HG03045 (cell line): ENCODE data around the gene CHST3.

Experiments used
- ATAC-seq: cut with Tn5 transposase; IDR thresholded peaks from one replicate; pipeline ENCODE4 v1.9.1; 2021; ENCODE audit warnings: mild to moderate bottlenecking, moderate library complexity; ENCODE audit not compliant: unreplicated experiment

Gene CHST3

GRCh38 chr10:72009425-72010081 lies 45.4 kb downstream of the CHST3 start:
- ATAC-seq: no peak

GRCh38 chr10:72010234-72010973 lies 46.2 kb downstream of the CHST3 start:
- ATAC-seq: no peak

GRCh38 chr10:72011016-72011415 lies 46.8 kb downstream of the CHST3 start:
- no peak for ATAC-seq

GRCh38 chr10:72011468-72011867 lies 47.3 kb downstream of the CHST3 start:
- ATAC-seq: no peak

GRCh38 chr10:72011976-72012512 lies 47.8 kb downstream of the CHST3 start:
- ATAC-seq: no peak

- ATAC-seq: no peak
These were observed 48.6 kb downstream of the CHST3 start for GRCh38 chr10:72012796-72013195.

GRCh38 chr10:72013202-72013945 lies 49.2 kb downstream of the CHST3 start:
- no peak for ATAC-seq

- ATAC-seq: no peak
These were observed 50.0 kb downstream of the CHST3 start for GRCh38 chr10:72014197-72014596.

- no peak for ATAC-seq
These were observed 50.7 kb downstream of the CHST3 start for GRCh38 chr10:72014785-72015480.

- no peak for ATAC-seq
These were observed 51.6 kb downstream of the CHST3 start for GRCh38 chr10:72015841-72016240.

GRCh38 chr10:72016608-72017300 lies 52.6 kb downstream of the CHST3 start:
- ATAC-seq: no peak

- ATAC-seq: no peak
These were observed 55.1 kb downstream of the CHST3 start for GRCh38 chr10:72019085-72019876.

GRCh38 chr10:72020914-72021809 lies 57.0 kb downstream of the CHST3 start:
- ATAC-seq: no peak

- ATAC-seq: no peak
These were observed 58.0 kb downstream of the CHST3 start for GRCh38 chr10:72022228-72022627.

- no peak for ATAC-seq
These were observed 60.4 kb downstream of the CHST3 start for GRCh38 chr10:72024596-72024995.

GRCh38 chr10:72025400-72025799 lies 61.2 kb downstream of the CHST3 start:
- no peak for ATAC-seq

GRCh38 chr10:72025832-72026231 lies 61.6 kb downstream of the CHST3 start:
- no peak for ATAC-seq

- ATAC-seq: no peak
These were observed 62.3 kb downstream of the CHST3 start for GRCh38 chr10:72026278-72027111.
